Measurements from ENCODE around the gene NDST4. TPM values are rescaled to one million over a fixed set of nuclear protein-coding genes. Genes with fewer than 3 reads are reported as not detected.

The NDST4 gene
- total and polyA plus RNA-seq, 4 donors, result not detected

DNA sequence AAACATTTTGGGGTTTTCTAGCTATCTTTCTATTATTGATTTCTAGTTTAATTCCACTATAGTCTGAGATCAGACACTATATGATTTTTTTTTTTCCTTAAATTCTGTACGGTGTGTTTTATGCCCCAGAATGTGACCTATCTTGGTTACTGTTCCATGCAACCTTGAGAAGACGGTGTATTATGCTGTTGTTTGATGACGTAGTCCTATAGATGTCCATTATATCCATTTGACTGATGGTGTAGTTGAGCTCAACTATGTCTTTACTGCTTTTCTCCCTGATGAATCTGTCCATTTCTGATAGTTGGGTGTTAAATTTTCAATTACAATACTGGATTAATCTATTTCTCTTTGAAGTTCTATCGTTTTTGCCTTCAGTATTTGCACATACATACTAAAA, 212.5 kb downstream of the NDST4 start (continued):
- TF ChIP-seq FOXA1 (IDR thresholded peaks at IDR 0.05) (no peak), HNF4G (IDR thresholded peaks at IDR 0.05) (no peak)
- TF ChIP-seq, protein P1, sequence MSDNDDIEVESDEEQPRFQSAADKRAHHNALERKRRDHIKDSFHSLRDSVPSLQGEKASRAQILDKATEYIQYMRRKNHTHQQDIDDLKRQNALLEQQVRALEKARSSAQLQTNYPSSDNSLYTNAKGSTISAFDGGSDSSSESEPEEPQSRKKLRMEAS (IDR thresholded peaks at IDR 0.05), result no peak

DNA sequence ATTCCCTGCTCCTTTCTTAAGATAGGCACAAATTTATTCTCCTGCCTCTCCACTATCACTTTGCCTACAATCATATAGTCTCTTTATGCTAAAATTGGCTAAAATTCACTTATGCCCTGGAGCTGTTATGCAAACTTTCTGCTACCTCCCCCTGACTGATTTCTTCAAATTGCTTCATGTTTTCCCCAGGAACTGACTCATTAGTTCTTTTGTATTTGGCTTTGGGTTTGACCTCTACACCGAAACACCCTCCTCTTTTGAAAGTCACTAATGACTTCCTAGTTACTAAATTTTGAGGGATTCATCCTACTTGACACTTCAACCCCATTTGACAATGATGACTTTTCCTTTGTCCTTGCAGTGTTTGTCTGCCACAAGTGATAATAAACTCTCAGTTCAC, 222.6 kb downstream of the NDST4 start:
- no peaks in the 10 kb centered on the region for H3K4me1 ChIP-seq (ENCODE audit: control insufficient read depth in 4 of 4, insufficient read depth in 4 of 4, low read length in 3 of 4)
- 36% methylated on average over 1 of the region's 1 CpG for WGBS
- no peak overlapping the region for H3K4me3 ChIP-seq (ENCODE audit: low read depth in 1 of 3, low read length in 3 of 3)
- no peaks in the 10 kb centered on the region for H3K27me3 ChIP-seq (ENCODE audit: control insufficient read depth in 4 of 4, insufficient read depth in 4 of 4, low read length in 3 of 4)
- TF ChIP-seq EGR1 (IDR thresholded peaks at IDR 0.05; ENCODE audit: low read depth in 2 of 2), result no peak
- TF ChIP-seq, protein P2, sequence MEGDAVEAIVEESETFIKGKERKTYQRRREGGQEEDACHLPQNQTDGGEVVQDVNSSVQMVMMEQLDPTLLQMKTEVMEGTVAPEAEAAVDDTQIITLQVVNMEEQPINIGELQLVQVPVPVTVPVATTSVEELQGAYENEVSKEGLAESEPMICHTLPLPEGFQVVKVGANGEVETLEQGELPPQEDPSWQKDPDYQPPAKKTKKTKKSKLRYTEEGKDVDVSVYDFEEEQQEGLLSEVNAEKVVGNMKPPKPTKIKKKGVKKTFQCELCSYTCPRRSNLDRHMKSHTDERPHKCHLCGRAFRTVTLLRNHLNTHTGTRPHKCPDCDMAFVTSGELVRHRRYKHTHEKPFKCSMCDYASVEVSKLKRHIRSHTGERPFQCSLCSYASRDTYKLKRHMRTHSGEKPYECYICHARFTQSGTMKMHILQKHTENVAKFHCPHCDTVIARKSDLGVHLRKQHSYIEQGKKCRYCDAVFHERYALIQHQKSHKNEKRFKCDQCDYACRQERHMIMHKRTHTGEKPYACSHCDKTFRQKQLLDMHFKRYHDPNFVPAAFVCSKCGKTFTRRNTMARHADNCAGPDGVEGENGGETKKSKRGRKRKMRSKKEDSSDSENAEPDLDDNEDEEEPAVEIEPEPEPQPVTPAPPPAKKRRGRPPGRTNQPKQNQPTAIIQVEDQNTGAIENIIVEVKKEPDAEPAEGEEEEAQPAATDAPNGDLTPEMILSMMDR (IDR thresholded peaks at IDR 0.05; ENCODE audit: low read depth, low read length, missing input control), result no peak
- TF ChIP-seq, protein P1 (IDR thresholded peaks at IDR 0.05), result no peak
- H3K9me3 ChIP-seq (ENCODE audit: control insufficient read depth in 4 of 4, low read length in 3 of 4), result no peaks in the 10 kb centered on the region
- DNase-seq (ENCODE audit: low spot score), result no peak
- H3K36me3 ChIP-seq (ENCODE audit: control insufficient read depth in 4 of 4, insufficient read depth in 3 of 4, low read depth in 1 of 4, low read length in 3 of 4), result no peaks in the 10 kb centered on the region
- no peak overlapping the region for H3K9ac ChIP-seq (ENCODE audit: low read depth in 1 of 2, low read length in 2 of 2)
- H3K27ac ChIP-seq (ENCODE audit: low read depth in 1 of 2, low read length in 2 of 2), result no peak overlapping the region

DNA sequence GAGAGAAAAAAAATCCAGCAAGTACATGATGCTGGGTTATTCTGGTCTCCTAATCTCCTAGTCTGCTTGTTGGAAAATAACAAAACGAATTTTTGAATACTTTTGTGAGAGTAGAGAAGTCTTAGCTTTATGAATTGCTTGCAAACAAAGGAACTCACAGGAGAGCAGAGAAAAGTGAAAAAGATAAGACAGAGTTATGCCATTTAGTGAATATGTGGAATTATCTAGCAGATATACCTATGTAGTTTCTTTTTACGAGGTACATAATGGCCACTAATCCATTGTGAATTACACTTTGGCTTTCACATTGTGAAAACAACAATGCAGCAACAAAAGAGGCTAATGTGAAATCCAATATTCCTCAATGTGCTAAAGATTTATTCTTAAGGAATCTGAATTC, 226.7 kb downstream of the NDST4 start:
- WGBS, result 39% methylated on average over 2 of the region's 2 CpGs
- no peak for DNase-seq (ENCODE audit: low spot score)
- TF ChIP-seq HNF4G (IDR thresholded peaks at IDR 0.05) (no peak), FOXA2 (IDR thresholded peaks at IDR 0.05) (no peak), NR2F2 (IDR thresholded peaks at IDR 0.05) (no peak), YY1 (IDR thresholded peaks at IDR 0.05) (no peak), TAF1 (conservative IDR thresholded peaks at IDR 0.05) (no peak), RAD21 (IDR thresholded peaks at IDR 0.05) (no peak), RXRA (IDR thresholded peaks at IDR 0.05) (no peak)
- TF ChIP-seq, protein P1 (IDR thresholded peaks at IDR 0.05), result no peak
- TF ChIP-seq, protein P3, sequence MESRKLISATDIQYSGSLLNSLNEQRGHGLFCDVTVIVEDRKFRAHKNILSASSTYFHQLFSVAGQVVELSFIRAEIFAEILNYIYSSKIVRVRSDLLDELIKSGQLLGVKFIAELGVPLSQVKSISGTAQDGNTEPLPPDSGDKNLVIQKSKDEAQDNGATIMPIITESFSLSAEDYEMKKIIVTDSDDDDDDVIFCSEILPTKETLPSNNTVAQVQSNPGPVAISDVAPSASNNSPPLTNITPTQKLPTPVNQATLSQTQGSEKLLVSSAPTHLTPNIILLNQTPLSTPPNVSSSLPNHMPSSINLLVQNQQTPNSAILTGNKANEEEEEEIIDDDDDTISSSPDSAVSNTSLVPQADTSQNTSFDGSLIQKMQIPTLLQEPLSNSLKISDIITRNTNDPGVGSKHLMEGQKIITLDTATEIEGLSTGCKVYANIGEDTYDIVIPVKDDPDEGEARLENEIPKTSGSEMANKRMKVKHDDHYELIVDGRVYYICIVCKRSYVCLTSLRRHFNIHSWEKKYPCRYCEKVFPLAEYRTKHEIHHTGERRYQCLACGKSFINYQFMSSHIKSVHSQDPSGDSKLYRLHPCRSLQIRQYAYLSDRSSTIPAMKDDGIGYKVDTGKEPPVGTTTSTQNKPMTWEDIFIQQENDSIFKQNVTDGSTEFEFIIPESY (IDR thresholded peaks at IDR 0.05), result no peak
- TF ChIP-seq, protein P4, sequence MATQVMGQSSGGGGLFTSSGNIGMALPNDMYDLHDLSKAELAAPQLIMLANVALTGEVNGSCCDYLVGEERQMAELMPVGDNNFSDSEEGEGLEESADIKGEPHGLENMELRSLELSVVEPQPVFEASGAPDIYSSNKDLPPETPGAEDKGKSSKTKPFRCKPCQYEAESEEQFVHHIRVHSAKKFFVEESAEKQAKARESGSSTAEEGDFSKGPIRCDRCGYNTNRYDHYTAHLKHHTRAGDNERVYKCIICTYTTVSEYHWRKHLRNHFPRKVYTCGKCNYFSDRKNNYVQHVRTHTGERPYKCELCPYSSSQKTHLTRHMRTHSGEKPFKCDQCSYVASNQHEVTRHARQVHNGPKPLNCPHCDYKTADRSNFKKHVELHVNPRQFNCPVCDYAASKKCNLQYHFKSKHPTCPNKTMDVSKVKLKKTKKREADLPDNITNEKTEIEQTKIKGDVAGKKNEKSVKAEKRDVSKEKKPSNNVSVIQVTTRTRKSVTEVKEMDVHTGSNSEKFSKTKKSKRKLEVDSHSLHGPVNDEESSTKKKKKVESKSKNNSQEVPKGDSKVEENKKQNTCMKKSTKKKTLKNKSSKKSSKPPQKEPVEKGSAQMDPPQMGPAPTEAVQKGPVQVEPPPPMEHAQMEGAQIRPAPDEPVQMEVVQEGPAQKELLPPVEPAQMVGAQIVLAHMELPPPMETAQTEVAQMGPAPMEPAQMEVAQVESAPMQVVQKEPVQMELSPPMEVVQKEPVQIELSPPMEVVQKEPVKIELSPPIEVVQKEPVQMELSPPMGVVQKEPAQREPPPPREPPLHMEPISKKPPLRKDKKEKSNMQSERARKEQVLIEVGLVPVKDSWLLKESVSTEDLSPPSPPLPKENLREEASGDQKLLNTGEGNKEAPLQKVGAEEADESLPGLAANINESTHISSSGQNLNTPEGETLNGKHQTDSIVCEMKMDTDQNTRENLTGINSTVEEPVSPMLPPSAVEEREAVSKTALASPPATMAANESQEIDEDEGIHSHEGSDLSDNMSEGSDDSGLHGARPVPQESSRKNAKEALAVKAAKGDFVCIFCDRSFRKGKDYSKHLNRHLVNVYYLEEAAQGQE (IDR thresholded peaks at IDR 0.05), result no peak

More for the DNA sequence above, 226.7 kb downstream of the NDST4 start:
- no peaks in the 10 kb centered on the region for H3K9me3 ChIP-seq (ENCODE audit: control insufficient read depth in 4 of 4, low read length in 3 of 4)
- no peaks in the 10 kb centered on the region for H3K36me3 ChIP-seq (ENCODE audit: control insufficient read depth in 4 of 4, insufficient read depth in 3 of 4, low read depth in 1 of 4, low read length in 3 of 4)
- no peaks in the 10 kb centered on the region for H3K4me1 ChIP-seq (ENCODE audit: control insufficient read depth in 4 of 4, insufficient read depth in 4 of 4, low read length in 3 of 4)
- no peak overlapping the region for H3K9ac ChIP-seq (ENCODE audit: low read depth in 1 of 2, low read length in 2 of 2)
- no peak overlapping the region for H3K27ac ChIP-seq (ENCODE audit: low read depth in 1 of 2, low read length in 2 of 2)
- no peaks in the 10 kb centered on the region for H3K27me3 ChIP-seq (ENCODE audit: control insufficient read depth in 4 of 4, insufficient read depth in 4 of 4, low read length in 3 of 4)
- H3K4me3 ChIP-seq (ENCODE audit: low read depth in 1 of 3, low read length in 3 of 3), result no peak overlapping the region

Measured in liver (tissue), 9 donors.